Measurements from ENCODE around the gene TRIM13. TPM values are rescaled to one million over a fixed set of nuclear protein-coding genes. Genes with fewer than 3 reads are reported as not detected.

The TRIM13 gene
- total and polyA plus RNA-seq, 2 donors = 28.4 to 40.2 TPM

- Histone ChIP-seq H3K4me3 (ENCODE audit: low read length in 2 of 2) (no peak overlapping the region), H3K36me3 (ENCODE audit: control insufficient read depth in 2 of 2, insufficient read depth in 2 of 2, low read length in 1 of 2) (peaks cover 7 to 24% of the 10 kb centered on the region in 2 donors), H3K9me3 (ENCODE audit: control insufficient read depth in 2 of 2, insufficient read depth in 1 of 2, low read length in 1 of 2) (no peaks in the 10 kb centered on the region), H3K4me1 (ENCODE audit: control insufficient read depth in 2 of 2, insufficient read depth in 2 of 2, low read length in 2 of 2) (peaks cover 8 to 10% of the 10 kb centered on the region in 2 donors), H3K27me3 (ENCODE audit: control insufficient read depth in 2 of 2, insufficient read depth in 1 of 2, low read length in 1 of 2) (no peaks in the 10 kb centered on the region), H3K27ac (ENCODE audit: low read depth in 1 of 2, low read length in 1 of 2) (no peak overlapping the region)
- DNase-seq (ENCODE audit: low read depth in 6 of 9, low spot score in 9 of 9) = no peak
These were observed 3.7 kb upstream of the TRIM13 start for GRCh38 chr13:49993111-49993510.

- Histone ChIP-seq H3K4me1 (ENCODE audit: control insufficient read depth in 2 of 2, insufficient read depth in 2 of 2, low read length in 2 of 2) (peaks cover 8 to 14% of the 10 kb centered on the region in 2 donors), H3K4me3 (ENCODE audit: low read length in 2 of 2) (no peak overlapping the region), H3K9me3 (ENCODE audit: control insufficient read depth in 2 of 2, insufficient read depth in 1 of 2, low read length in 1 of 2) (no peaks in the 10 kb centered on the region), H3K36me3 (ENCODE audit: control insufficient read depth in 2 of 2, insufficient read depth in 2 of 2, low read length in 1 of 2) (peaks cover 5 to 24% of the 10 kb centered on the region in 2 donors), H3K27me3 (ENCODE audit: control insufficient read depth in 2 of 2, insufficient read depth in 1 of 2, low read length in 1 of 2) (no peaks in the 10 kb centered on the region), H3K27ac (ENCODE audit: low read depth in 1 of 2, low read length in 1 of 2) (no peak overlapping the region)
- no peak for DNase-seq (ENCODE audit: low read depth in 6 of 9, low spot score in 9 of 9)
- 88% methylated on average over 5 of the region's 5 CpGs for WGBS
These were observed 3.2 kb upstream of the TRIM13 start for GRCh38 chr13:49993666-49994065.

- 20% methylated on average over 14 of the region's 14 CpGs for WGBS
- Histone ChIP-seq H3K9me3 (ENCODE audit: control insufficient read depth in 2 of 2, insufficient read depth in 1 of 2, low read length in 1 of 2) (no peaks in the 10 kb centered on the region), H3K36me3 (ENCODE audit: control insufficient read depth in 2 of 2, insufficient read depth in 2 of 2, low read length in 1 of 2) (peaks cover 2 to 31% of the 10 kb centered on the region in 2 donors), H3K4me1 (ENCODE audit: control insufficient read depth in 2 of 2, insufficient read depth in 2 of 2, low read length in 2 of 2) (peaks cover 17 to 23% of the 10 kb centered on the region in 2 donors), H3K27me3 (ENCODE audit: control insufficient read depth in 2 of 2, insufficient read depth in 1 of 2, low read length in 1 of 2) (no peaks in the 10 kb centered on the region), H3K4me3 (ENCODE audit: low read length in 2 of 2) (peak overlapping the region; percentile 68 to 73), H3K27ac (ENCODE audit: low read depth in 1 of 2, low read length in 1 of 2) (peak overlapping the region in 1 of 2 donors; percentile 94)
- peak in 2 of 9 donors; percentile 5 to 29 for DNase-seq (ENCODE audit: low read depth in 6 of 9, low spot score in 9 of 9)
These were observed 1.2 kb upstream of the TRIM13 start for GRCh38 chr13:49995625-49996101.

- Histone ChIP-seq H3K36me3 (ENCODE audit: control insufficient read depth in 2 of 2, insufficient read depth in 2 of 2, low read length in 1 of 2) (peaks cover 2 to 34% of the 10 kb centered on the region in 2 donors), H3K27ac (ENCODE audit: low read depth in 1 of 2, low read length in 1 of 2) (peak overlapping the region; percentile 94 to 97), H3K4me1 (ENCODE audit: control insufficient read depth in 2 of 2, insufficient read depth in 2 of 2, low read length in 2 of 2) (peaks cover 17 to 23% of the 10 kb centered on the region in 2 donors), H3K9me3 (ENCODE audit: control insufficient read depth in 2 of 2, insufficient read depth in 1 of 2, low read length in 1 of 2) (no peaks in the 10 kb centered on the region), H3K27me3 (ENCODE audit: control insufficient read depth in 2 of 2, insufficient read depth in 1 of 2, low read length in 1 of 2) (no peaks in the 10 kb centered on the region), H3K4me3 (ENCODE audit: low read length in 2 of 2) (peak overlapping the region; percentile 68 to 73)
- WGBS = under 1% methylated on average over 58 of the region's 68 CpGs
- DNase-seq (ENCODE audit: low read depth in 6 of 9, low spot score in 9 of 9) = peak in 8 of 9 donors; percentile 47 to 93 (median 86)
These were observed 504 bp upstream of the TRIM13 start for GRCh38 chr13:49996161-49996915.

GRCh38 chr13:49997955-49998354 lies 1.1 kb downstream of the TRIM13 start:
- 14% methylated on average over 4 of the region's 4 CpGs for WGBS

GRCh38 chr13:49998714-49999624 lies 2.1 kb downstream of the TRIM13 start:
- Histone ChIP-seq H3K9me3 (ENCODE audit: control insufficient read depth in 2 of 2, insufficient read depth in 1 of 2, low read length in 1 of 2) (no peaks in the 10 kb centered on the region), H3K4me1 (ENCODE audit: control insufficient read depth in 2 of 2, insufficient read depth in 2 of 2, low read length in 2 of 2) (peaks cover 23 to 24% of the 10 kb centered on the region in 2 donors), H3K36me3 (ENCODE audit: control insufficient read depth in 2 of 2, insufficient read depth in 2 of 2, low read length in 1 of 2) (peaks cover 6 to 36% of the 10 kb centered on the region in 2 donors), H3K4me3 (ENCODE audit: low read length in 2 of 2) (peak overlapping the region in 1 of 2 donors; percentile 68), H3K27ac (ENCODE audit: low read depth in 1 of 2, low read length in 1 of 2) (no peak overlapping the region), H3K27me3 (ENCODE audit: control insufficient read depth in 2 of 2, insufficient read depth in 1 of 2, low read length in 1 of 2) (no peaks in the 10 kb centered on the region)
- DNase-seq (ENCODE audit: low read depth in 6 of 9, low spot score in 9 of 9) = no peak
- WGBS = 93% methylated on average over 22 of the region's 22 CpGs

More at GRCh38 chr13:49997955-49998354, 1.1 kb downstream of the TRIM13 start:
- Histone ChIP-seq H3K36me3 (ENCODE audit: control insufficient read depth in 2 of 2, insufficient read depth in 2 of 2, low read length in 1 of 2) (peaks cover 6 to 39% of the 10 kb centered on the region in 2 donors), H3K9me3 (ENCODE audit: control insufficient read depth in 2 of 2, insufficient read depth in 1 of 2, low read length in 1 of 2) (no peaks in the 10 kb centered on the region), H3K4me3 (ENCODE audit: low read length in 2 of 2) (peak overlapping the region; percentile 68 to 98), H3K4me1 (ENCODE audit: control insufficient read depth in 2 of 2, insufficient read depth in 2 of 2, low read length in 2 of 2) (peaks cover 23% of the 10 kb centered on the region in 2 donors), H3K27me3 (ENCODE audit: control insufficient read depth in 2 of 2, insufficient read depth in 1 of 2, low read length in 1 of 2) (no peaks in the 10 kb centered on the region), H3K27ac (ENCODE audit: low read depth in 1 of 2, low read length in 1 of 2) (peak overlapping the region; percentile 12 to 99)
- peak in 1 of 9 donors; percentile 16 for DNase-seq (ENCODE audit: low read depth in 6 of 9, low spot score in 9 of 9)

- 88% methylated on average over 1 of the region's 1 CpG for WGBS
- no peak for DNase-seq (ENCODE audit: low read depth in 6 of 9, low spot score in 9 of 9)
- H3K4me1 ChIP-seq (ENCODE audit: control insufficient read depth in 2 of 2, insufficient read depth in 2 of 2, low read length in 2 of 2) = peaks cover 14 to 16% of the 10 kb centered on the region in 2 donors
- peaks cover 9 to 52% of the 10 kb centered on the region in 2 donors for H3K36me3 ChIP-seq (ENCODE audit: control insufficient read depth in 2 of 2, insufficient read depth in 2 of 2, low read length in 1 of 2)
- no peak overlapping the region for H3K4me3 ChIP-seq (ENCODE audit: low read length in 2 of 2)
- H3K9me3 ChIP-seq (ENCODE audit: control insufficient read depth in 2 of 2, insufficient read depth in 1 of 2, low read length in 1 of 2) = no peaks in the 10 kb centered on the region
- no peaks in the 10 kb centered on the region for H3K27me3 ChIP-seq (ENCODE audit: control insufficient read depth in 2 of 2, insufficient read depth in 1 of 2, low read length in 1 of 2)
- H3K27ac ChIP-seq (ENCODE audit: low read depth in 1 of 2, low read length in 1 of 2) = no peak overlapping the region
These were observed 4.4 kb downstream of the TRIM13 start for GRCh38 chr13:50001287-50001686.

- Histone ChIP-seq H3K4me1 (ENCODE audit: control insufficient read depth in 2 of 2, insufficient read depth in 2 of 2, low read length in 2 of 2) (peaks cover 0 to 7% of the 10 kb centered on the region in 2 donors), H3K27ac (ENCODE audit: low read depth in 1 of 2, low read length in 1 of 2) (no peak overlapping the region), H3K9me3 (ENCODE audit: control insufficient read depth in 2 of 2, insufficient read depth in 1 of 2, low read length in 1 of 2) (peaks cover 0 to 2% of the 10 kb centered on the region in 2 donors), H3K27me3 (ENCODE audit: control insufficient read depth in 2 of 2, insufficient read depth in 1 of 2, low read length in 1 of 2) (no peaks in the 10 kb centered on the region), H3K36me3 (ENCODE audit: control insufficient read depth in 2 of 2, insufficient read depth in 2 of 2, low read length in 1 of 2) (peaks cover 29 to 51% of the 10 kb centered on the region in 2 donors), H3K4me3 (ENCODE audit: low read length in 2 of 2) (no peak overlapping the region)
- WGBS = 97% methylated on average over 7 of the region's 7 CpGs
- DNase-seq (ENCODE audit: low read depth in 6 of 9, low spot score in 9 of 9) = no peak
These were observed 9.7 kb downstream of the TRIM13 start for GRCh38 chr13:50006426-50007135.

Measured in thymus (tissue), 11 donors.